Measurements from ENCODE around the gene WNT5A.
A peak's percentile ranks its signal among the peaks of the same experiment; 100 is the strongest.
"Not testable (repeated sequence)": the region's sequence is repeated elsewhere in the genome, so short reads cannot be mapped to it uniquely, and the experiment has no call there.

The WNT5A gene

DNA sequence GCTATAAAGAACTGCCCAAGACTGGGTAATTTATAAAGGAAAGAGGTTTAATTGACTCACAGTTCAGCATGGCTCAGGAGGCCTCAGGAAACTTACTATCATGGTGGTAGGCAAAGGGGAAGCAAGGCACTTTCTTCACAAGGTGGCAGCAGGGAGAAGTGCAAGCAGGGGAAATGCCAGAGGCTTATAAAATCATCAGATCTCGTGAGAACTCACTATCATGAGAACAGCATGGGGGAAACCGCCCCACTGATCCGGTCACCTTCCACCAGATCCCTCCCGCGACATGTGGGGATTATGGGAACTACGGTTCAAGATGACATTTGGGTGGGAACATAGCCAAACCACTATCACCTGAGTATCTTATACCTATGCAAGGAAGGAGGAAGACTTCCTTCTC, 18.0 kb upstream of the WNT5A start:
- not testable (repeated sequence) for DNase-seq

DNA sequence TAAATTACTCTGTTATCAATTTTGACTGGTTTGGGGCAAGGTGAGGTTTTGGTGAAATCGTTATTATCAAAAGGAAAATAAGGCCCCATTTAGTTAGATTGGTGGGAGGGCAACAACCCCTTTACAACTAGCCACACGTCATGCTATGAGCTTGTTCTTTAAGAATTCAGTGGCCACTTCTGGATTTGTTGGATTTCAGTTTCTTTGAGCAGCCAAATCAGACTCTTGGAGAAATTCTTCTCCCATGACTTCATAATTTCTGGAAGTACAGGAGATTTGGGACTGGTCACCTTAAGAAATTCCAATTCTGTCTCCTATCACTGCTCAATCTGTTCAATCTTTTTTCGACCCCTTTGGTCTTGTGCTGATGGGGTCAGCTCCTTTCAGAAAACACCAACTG, 14.8 kb upstream of the WNT5A start:
- no peak for DNase-seq

GRCh38 chr3:55500555-55501330, 13.6 kb upstream of the WNT5A start:
- DNase-seq: no peak

DNA sequence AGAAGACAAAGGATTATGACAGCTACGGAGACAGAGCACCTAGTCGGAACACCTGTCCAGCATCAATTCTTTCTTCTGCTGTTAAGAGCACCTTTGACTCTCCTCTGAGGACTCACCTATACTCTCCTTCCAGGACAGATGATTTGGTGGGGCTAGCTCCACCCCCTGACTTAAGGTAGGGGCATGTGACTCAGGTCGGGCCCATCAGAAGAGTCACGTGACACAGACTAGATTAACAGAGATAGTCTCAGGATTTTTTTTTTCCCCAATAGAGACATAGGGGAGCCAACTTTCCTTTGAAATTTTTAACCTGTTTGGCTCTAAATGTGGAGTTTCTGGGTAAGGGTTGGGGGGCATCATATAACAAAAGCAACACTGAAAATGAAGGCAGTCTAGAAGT, 11.4 kb upstream of the WNT5A start:
- no peak for DNase-seq

DNA sequence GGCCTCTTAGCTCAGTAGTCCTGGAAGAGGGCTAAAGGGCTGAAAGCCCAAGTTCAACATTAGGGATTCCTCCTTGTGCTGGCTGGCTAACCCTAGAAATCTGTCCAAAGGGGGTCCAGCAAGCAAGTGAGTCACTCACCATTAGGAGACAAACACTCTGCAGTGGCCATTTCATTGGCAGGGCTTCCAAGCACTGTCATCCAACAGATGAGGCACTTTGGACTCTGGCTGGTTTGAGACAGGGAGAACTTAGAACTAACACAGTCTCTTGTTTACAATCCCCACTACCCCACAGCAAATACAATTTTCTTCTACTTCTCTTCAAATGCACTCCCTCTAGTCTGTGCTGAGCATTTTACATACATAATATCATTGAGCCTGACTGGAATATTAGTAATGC, 10.1 kb upstream of the WNT5A start:
- DNase-seq: no peak

DNA sequence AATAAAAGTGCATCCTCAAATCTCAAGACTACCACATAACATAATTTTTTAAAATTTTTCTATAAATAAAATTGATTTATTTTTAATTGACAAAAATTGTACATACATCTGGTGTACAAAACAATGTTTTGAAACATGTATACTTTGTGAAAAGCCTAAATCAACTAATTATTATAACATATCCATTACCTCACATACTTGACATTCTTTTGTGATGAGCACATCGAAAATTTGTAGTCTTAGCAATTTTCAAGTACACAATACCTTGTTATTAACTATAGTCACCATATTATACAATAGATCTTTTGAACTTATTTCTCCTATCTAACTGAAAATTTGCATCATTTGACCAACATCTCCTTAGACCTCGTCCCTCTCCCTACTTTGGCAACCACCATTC, 7.9 kb upstream of the WNT5A start:
- DNase-seq: no peak

GRCh38 chr3:55492976-55493375, 5.9 kb upstream of the WNT5A start:
- DNase-seq: no peak

GRCh38 chr3:55491296-55491816, 4.2 kb upstream of the WNT5A start:
- DNase-seq: no peak

DNA sequence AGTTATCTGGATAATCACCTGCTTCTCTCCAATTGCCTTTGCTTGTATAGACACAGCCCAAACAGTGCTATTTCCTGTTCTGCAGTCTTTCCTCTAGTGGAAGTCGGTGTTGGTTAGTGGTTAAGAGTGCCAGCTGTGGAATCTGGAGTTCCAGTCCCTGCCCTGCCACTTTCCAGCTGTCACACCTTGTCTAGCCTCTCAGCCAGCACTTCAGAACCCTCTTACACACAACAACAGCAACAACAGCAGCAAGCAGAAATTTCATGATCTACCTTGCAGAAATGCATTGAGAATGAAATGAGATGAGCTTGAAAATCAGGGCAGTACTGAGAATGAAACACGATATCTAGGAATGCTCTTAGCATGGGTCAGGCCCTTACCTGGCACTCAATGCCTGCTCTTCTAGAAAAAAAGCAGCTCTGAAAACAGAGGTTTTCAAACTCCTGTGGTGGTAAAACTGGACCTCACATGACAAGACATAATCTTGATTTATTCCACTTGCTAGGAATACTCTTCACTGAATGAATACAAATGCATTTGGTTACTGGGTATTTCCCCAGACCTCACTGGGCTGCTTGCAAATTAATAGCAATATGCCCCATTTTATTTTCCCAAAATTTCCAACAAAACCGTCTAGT, 3.3 kb upstream of the WNT5A start:
- DNase-seq: peak; percentile 72

DNA sequence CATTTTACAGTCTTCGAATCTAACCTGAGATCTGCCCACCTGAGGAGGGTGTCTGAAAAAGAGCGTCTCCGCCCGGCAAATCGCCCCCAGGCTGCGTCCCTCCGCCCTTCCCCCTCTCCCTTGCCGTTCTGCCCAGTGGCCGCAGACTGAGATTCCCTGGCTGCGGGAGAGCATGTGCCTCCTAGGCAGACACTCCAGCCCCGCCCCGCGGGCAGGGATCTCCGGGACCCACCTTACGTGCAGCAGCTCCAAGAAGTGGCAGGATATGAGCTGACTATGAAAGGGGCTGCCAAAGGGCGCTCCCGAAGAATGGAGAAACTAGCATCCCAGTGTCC, 2.7 kb upstream of the WNT5A start:
- DNase-seq: no peak

DNA sequence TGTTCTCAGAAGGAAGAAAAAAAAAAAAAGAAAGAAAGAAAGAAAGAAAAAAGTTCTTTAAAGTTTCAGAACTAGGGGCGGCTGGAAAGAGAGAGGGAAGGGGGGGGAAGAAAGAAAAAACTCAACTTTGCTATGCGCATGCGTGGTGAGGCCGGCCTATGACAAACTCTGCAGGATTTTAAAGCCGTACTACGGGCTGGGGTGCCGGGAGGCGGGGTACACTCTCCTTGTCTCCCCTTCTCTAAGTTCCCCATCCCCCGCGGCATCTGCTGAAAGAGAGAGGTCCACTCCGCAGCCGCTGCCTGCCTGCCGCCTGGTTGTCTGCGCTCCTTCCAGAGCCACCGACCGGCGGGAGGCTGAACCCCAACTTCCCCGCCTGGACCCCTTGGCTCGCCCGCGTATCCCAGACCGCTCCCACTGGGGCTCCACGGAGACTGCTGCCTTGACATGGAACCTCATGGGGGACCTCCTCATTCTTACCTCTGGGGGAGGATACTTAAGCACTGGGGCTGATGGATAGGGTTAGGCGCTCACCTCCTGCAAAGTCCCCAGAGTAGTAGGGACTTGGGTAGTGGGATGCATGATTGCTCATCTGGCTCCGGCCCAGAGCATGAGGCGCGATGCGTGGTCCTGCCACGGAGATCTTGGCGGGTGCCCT, 1.4 kb upstream of the WNT5A start:
- no peak for DNase-seq

DNA sequence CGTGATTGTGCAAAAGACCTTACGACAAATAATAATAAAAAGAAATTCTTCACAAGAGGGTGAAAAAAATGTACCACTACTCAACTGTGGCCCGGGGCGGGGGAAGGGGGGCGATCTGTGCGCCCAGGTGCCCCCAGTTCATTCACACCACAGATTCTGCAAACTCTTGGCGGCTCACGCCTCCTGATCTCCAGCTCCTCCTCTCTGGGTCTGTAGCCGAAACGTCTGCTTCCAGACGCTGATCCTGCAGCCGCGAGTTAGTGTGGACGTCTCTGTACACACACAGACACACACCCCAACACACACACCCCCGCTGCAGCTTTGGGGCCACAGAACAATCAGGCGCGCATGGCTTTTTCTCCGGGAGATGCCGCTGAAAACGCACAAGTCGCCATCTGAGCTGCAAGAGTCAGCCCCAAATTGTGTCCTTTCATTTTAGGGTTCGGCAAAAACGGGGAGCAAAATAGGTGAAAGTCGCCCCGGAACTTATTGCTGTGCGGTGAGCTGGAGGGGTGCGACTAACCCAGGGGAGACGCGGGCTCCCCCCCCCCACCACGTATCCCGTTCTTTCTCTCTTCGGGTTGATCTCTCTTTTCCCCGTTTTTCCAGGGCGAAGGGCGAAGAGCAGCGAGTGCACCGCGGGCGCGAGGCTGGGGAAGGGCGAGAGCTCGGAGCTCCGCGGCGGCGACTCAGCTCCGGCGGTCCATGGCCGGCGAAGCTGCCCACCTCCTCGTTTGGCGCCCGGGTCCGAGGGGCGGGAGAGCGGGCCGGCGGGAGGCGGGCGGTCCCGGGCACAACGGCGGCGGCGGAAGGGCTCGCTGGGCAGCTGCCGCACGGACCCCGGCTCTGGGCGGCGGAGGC, 505 bp upstream of the WNT5A start:
- DNase-seq: peak; percentile 7

GRCh38 chr3:55486101-55486856, 827 bp downstream of the WNT5A start:
- DNase-seq: peak; percentile 32

DNA sequence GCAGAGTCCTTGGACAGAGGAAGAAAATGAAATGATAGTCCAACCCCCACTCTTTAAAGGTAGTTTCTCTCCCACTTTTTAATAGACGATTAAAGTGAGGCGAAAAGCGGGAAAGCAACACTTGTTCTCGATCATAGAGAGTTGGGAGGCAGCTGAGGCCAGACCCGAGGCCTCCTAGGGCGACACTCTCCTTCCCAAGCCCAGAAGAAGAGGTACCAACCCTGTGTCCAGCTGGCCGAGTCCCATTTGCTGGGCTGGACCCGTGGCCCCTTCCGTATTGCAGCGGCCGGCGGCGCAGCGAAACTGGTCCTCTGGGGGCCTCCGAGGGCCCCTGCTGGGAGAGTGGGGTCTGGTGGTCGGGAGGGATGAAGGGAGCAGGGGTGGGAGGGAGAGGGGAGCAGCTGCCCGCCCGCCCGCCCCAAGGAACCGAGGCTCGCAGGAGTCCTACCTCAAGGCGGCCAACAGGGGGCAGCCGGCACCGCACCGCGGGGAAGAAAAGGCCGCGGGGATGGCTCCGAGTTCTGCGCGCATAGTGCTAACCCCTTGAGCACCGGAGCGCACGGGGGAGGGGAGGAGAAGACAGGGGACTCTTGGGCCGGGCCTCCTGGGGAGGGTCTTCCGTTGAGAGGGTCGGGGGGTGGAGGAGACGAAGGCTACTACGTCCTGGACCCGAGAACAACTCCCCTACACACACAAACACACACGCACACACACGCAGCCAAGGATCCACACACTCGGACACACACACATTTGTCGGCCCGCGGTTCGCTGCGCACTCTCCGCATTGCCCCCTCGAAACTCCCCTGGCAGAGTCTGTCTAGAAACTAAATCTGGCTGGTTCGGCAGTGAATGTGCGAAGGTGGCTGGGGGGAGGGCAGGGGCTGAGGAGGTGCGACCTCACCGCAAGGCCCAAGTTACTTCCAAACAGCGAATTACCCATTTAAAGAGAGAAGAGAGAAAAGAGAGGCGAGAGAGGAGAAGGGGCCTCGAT, 2.0 kb downstream of the WNT5A start:
- peak; percentile 15 for DNase-seq

DNA sequence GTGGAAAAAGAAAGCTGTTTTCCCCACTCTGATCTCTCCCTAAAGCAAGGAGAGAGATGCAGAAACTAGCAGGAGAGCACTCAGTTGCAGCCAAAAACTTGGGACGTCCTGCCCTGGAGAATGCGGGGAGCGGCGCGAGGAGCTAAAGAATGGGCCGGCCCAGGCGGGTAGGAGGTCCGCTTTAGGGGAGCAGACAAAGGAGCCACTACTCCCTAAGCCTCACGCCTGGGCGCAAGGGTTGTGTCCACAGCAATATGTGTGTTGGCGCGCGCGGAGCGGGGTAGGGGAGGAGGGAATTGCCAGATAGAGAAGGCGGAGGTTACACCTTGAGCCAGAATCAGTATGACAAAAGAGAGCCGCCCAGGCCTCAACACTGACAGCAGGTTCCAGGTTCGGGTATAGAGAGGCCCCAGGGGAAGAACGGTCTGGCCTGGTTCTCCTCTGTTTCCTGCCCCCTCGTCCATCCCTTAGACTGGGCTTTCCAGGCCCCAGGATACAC, 2.9 kb downstream of the WNT5A start:
- no peak for DNase-seq

DNA sequence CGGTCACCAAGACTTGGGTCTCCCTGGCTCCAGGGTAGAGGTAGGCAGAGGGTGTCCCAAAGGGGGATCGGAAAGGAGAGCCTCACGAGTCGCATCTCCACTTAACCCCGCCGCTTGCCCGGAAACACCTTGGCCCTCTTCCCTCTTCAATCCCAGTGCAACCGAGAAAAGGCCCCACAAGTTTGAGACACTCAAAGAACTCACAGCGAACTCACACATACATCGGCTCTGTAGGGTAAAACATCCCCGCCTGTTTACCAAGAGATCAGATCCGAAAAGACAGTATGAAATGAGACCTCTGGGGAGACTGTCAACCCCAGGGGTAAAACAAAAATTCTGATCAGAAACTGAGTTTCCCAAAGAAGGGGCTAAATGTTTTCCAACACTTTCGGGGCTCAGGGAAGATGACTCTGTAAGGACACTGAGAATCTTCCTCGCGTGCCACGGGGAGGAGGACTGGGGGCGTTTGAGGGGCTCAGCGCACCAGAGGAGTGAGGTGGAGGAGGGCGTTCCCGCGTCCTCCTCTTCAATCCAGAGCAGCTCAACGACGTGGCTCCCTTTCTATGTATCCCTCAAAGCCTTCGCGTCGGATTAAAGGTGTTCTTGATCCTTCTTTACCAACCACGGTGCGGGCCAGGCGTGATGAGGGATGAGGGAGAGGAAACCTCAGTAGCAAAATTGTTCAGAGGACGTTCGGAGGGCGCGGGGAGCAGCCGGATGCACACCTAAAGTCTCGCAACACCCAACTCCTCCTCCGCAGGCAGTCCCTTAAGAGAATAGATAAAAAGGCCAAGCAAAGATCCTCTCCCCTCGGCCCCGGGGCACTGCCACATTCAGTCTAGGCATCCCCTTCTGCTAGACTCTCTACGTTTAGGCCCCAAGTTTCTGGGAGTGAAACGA, 3.7 kb downstream of the WNT5A start:
- no peak for DNase-seq

- DNase-seq: no peak
Observed at GRCh38 chr3:55482496-55483195, 4.5 kb downstream of the WNT5A start.

GRCh38 chr3:55481744-55482495, 5.2 kb downstream of the WNT5A start:
- no peak for DNase-seq

Data from DMS79 treated with DMSO at 0.1 percent for 48 hours (cell line).